ENCODE measurements around the gene SYNGAP1.

DNA sequence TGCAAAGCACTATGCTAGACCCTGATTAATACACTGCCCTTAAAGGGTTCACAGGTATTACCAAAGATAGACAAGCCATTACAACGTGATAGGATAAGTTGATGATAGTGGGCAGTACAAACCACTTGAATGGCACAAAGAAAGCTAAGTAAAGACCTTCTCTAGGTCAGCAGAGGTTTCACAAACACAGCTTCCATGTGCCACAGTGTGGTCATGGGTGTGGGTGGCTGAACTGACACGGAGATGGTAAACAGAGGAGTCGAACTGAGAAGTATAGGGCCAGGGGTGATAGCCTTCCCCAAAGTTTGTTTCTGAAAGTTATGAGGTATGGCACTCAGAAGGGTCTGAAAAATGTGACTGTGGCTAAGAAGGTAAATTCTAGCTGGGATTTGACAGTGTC lies 38.8 kb downstream of the SYNGAP1 start:
- TF ChIP-seq, protein P1, sequence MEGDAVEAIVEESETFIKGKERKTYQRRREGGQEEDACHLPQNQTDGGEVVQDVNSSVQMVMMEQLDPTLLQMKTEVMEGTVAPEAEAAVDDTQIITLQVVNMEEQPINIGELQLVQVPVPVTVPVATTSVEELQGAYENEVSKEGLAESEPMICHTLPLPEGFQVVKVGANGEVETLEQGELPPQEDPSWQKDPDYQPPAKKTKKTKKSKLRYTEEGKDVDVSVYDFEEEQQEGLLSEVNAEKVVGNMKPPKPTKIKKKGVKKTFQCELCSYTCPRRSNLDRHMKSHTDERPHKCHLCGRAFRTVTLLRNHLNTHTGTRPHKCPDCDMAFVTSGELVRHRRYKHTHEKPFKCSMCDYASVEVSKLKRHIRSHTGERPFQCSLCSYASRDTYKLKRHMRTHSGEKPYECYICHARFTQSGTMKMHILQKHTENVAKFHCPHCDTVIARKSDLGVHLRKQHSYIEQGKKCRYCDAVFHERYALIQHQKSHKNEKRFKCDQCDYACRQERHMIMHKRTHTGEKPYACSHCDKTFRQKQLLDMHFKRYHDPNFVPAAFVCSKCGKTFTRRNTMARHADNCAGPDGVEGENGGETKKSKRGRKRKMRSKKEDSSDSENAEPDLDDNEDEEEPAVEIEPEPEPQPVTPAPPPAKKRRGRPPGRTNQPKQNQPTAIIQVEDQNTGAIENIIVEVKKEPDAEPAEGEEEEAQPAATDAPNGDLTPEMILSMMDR (IDR thresholded peaks at IDR 0.05): no peak
- no peak for TF ChIP-seq POLR2AphosphoS5 (IDR thresholded peaks at IDR 0.05; ENCODE audit: insufficient read depth in 1 of 2, low read depth in 1 of 2)

Measured in vagina (tissue), 2 donors.